ENCODE measurements around the gene GNG2. TPM values are rescaled to one million over a fixed set of nuclear protein-coding genes. Genes with fewer than 3 reads are reported as not detected.

The GNG2 gene
- total RNA-seq (2014; rRNA removed; shearing (Covaris generic)): 13.1 and 23.2 TPM in 2 replicates

DNA sequence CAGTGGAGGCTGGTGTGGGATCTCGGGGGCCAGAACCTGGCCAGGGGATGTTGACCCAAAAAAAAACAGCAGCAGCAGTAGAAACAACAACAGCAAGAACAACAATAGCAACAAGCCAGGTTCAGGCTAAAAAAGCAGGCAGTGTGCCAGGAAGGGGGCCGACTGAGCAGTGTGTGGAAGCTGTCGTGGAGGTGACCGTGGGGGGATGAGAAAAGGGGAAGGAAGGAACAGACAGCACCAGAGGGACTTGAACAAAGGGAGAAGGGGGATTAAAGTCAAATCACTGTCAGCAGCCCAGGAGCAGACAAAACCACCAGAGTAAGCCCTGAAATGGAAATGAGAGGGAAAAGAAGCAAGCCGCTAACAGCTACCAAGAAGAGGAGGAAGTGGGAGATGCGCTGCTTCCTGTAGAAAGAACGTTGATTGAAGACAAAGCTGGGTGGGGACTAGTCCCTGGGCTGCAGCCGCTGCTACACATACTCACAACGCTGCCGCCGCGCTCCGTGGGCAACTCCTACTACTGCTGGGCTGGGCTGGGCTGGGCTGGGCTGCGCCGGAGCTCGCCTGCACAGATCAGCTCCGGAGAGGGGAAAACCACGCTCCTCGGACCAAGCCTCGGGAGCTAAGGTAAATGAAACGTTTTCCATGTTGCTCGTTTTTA is at the start of gene GNG2:
TSS of gene GNG2 (plus strand) at position 449 of the 661 bp plus-strand sequence. CDS start 90,067 bp downstream, outside the sequence.
- peak; percentile 63 to 80 for DNase-seq (ENCODE audit: low read depth in 1 of 2, low spot score in 2 of 2)
- H3K27ac ChIP-seq: peak within 1 kb of the TSS; percentile 47; the same call in 1 of the 2 replicates
- no peaks in the 10 kb centered on the region for H3K36me3 ChIP-seq
- H3K4me3 ChIP-seq: peak within 1 kb of the TSS; percentile 45
- no peaks in the 10 kb centered on the region for H3K27me3 ChIP-seq (replicated peaks)
- H3K9me3 ChIP-seq (replicated peaks): no peaks in the 10 kb centered on the region
- H3K4me1 ChIP-seq (replicated peaks): peaks cover 34% of the 10 kb centered on the region

DNA sequence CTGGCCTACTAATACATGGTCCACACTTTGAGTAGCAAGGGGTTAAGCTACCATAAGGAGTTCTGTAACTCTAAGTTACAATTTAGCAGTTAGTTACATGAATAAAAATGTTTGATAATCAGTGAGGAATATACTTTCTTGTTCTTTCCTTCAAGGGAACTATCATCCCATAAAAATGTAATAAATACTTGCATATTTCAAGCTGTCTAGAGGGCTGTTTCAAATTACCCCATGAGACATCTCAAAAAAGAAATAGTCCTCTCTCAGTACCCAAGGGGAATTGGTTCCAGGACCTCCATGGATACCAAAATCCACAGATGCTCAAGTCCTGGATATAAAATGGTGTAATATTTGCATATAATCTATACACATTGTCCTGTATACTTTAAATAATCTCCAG is 48.7 kb upstream of the GNG2 start:
- H3K4me1 ChIP-seq (replicated peaks): no peaks in the 10 kb centered on the region
- no peak overlapping the region for H3K4me3 ChIP-seq
- H3K9me3 ChIP-seq (replicated peaks): no peaks in the 10 kb centered on the region
- no peaks in the 10 kb centered on the region for H3K36me3 ChIP-seq
- no peak for DNase-seq (ENCODE audit: low read depth in 1 of 2, low spot score in 2 of 2)
- H3K27me3 ChIP-seq (replicated peaks): no peaks in the 10 kb centered on the region
- H3K27ac ChIP-seq: no peak overlapping the region

DNA sequence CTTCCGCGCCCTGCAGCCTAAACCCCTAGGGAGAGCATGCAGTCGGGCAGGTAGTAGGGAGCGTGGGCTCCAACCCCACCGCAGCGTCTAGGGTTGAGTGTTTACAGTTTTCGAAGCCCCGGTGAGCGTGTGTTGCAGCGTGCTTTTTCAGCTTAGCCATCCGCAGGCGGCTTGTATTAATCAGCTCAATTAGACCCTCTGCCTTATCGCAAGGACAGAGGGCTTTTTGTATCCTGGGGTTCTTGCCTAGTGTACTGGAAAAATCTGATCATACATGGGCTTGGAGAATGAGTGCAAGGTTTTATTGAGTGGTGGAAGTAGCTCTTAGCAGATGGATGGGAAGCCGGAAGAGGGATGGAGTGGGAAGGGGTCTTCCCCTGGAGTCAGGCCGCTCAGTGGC is 44.4 kb upstream of the GNG2 start:
- DNase-seq (ENCODE audit: low read depth in 1 of 2, low spot score in 2 of 2): no peak
- no peaks in the 10 kb centered on the region for H3K36me3 ChIP-seq
- H3K9me3 ChIP-seq (replicated peaks): no peaks in the 10 kb centered on the region
- no peaks in the 10 kb centered on the region for H3K27me3 ChIP-seq (replicated peaks)
- no peak overlapping the region for H3K4me3 ChIP-seq
- no peak overlapping the region for H3K27ac ChIP-seq
- no peaks in the 10 kb centered on the region for H3K4me1 ChIP-seq (replicated peaks)

DNA sequence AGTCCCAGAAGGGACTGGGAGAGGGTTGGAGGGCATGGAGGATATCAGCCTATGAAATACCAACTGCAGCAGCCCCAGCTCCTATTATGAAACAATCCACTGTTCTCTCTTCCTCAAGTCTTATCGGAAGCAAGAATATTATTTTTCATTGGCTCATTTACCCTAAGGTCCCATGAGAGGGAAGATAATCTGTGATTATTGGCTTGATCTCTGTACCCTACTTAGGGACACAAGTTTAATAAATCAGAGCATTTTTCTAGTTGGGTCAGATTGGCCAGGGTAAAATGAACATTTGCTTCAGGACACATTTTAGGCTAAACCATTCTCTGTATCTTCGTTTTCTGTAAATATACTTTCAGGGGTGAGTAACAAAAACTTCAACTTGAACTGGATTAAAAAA is 43.1 kb upstream of the GNG2 start:
- DNase-seq (ENCODE audit: low read depth in 1 of 2, low spot score in 2 of 2): no peak
- Histone ChIP-seq H3K4me3 (no peak overlapping the region), H3K4me1 (replicated peaks) (no peaks in the 10 kb centered on the region), H3K27me3 (replicated peaks) (no peaks in the 10 kb centered on the region), H3K9me3 (replicated peaks) (no peaks in the 10 kb centered on the region), H3K36me3 (no peaks in the 10 kb centered on the region), H3K27ac (no peak overlapping the region)

DNA sequence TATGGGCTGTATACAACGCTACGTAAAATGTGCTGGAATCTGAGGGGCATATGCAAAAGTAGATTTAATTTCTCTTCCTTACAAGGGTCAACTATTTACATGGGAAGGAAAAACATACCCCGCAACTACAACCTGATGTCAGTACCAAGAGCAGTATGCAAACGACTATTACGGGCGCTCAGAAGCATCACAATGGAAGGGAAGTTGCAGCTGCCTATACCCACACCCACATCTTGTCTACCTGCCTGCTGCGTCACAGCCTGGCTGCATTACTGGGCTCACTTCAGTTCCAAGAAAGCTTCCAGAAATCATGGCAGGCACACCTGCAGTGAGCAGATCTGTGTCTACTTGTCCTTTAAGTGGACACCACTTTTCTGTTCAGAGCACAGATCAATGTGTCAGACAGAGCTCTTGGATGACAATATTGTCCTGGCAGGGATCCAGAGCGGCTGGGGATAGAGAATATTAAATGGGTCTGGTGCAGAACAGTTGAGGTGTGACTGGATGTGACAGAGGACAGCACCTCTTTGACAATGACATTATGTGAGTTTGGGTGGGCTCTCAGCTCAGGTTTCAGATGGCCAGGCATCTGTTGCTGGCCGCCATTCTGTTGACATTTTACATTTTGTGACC is 41.5 kb upstream of the GNG2 start:
- Histone ChIP-seq H3K36me3 (no peaks in the 10 kb centered on the region), H3K4me1 (replicated peaks) (no peaks in the 10 kb centered on the region), H3K9me3 (replicated peaks) (no peaks in the 10 kb centered on the region), H3K27ac (no peak overlapping the region), H3K4me3 (no peak overlapping the region), H3K27me3 (replicated peaks) (no peaks in the 10 kb centered on the region)
- no peak for DNase-seq (ENCODE audit: low read depth in 1 of 2, low spot score in 2 of 2)

DNA sequence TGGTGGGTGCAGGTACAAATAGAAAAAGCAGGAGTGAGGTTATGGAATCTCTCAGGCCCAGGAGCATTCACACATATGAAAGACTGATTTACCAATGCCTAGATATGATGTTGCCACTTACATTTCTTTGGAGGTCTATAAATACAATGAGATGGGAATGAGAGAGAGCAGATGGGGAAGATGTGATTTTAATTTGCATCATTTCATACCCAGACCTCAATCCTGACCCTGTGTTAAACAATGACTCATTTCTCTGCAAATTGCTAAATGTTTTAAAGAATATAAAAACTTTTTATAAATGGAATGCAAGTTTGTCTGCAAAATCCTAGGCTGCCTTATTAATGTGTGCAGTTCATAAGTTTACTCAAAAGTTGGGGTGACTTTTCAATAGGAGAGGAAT is 38.6 kb upstream of the GNG2 start:
- Histone ChIP-seq H3K36me3 (no peaks in the 10 kb centered on the region), H3K27ac (no peak overlapping the region), H3K9me3 (replicated peaks) (no peaks in the 10 kb centered on the region), H3K27me3 (replicated peaks) (no peaks in the 10 kb centered on the region), H3K4me1 (replicated peaks) (no peaks in the 10 kb centered on the region), H3K4me3 (no peak overlapping the region)
- no peak for DNase-seq (ENCODE audit: low read depth in 1 of 2, low spot score in 2 of 2)

DNA sequence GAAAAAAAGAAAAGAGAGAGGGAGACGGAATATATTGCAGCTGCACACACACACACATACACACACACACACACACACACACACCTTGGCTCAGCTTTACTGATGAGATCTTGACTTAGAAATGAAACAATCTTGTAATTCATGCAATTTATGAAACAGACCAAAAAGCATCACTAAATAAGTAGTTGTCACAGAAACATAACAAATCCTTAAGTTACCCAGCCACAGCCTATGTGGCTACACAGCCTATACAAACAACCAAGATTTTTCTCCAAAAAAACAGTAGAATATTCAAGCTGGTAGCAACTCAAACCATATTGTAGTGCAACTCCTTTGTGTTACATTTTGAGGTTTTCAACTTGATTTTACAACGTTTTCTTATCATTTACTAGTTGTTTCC is 37.9 kb upstream of the GNG2 start:
- H3K4me3 ChIP-seq: no peak overlapping the region
- H3K4me1 ChIP-seq (replicated peaks): peaks cover 3% of the 10 kb centered on the region
- no peak for DNase-seq (ENCODE audit: low read depth in 1 of 2, low spot score in 2 of 2)
- H3K36me3 ChIP-seq: no peaks in the 10 kb centered on the region
- no peaks in the 10 kb centered on the region for H3K9me3 ChIP-seq (replicated peaks)
- H3K27me3 ChIP-seq (replicated peaks): no peaks in the 10 kb centered on the region
- H3K27ac ChIP-seq: no peak overlapping the region

DNA sequence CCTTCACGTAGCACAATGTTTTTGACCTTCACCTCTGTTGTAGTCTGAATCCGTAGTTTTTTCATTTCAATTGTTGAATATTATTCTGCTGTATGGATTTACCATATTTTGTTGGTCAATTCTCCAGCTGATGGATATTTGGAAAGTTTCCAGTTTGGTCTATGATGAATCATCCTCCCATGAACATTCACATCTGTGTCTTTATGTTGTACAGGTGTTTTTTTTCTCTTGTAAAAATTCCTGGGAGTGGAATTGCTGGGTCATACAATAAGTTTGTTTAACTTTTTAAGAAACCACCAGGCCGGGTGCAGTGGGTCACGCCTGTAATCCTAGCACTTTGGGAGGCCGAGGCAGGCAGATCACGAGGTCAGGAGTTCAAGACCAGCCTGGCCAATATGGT is 36.7 kb upstream of the GNG2 start:
- Histone ChIP-seq H3K36me3 (no peaks in the 10 kb centered on the region), H3K27me3 (replicated peaks) (no peaks in the 10 kb centered on the region), H3K4me3 (no peak overlapping the region), H3K27ac (no peak overlapping the region), H3K4me1 (replicated peaks) (peaks cover 15% of the 10 kb centered on the region), H3K9me3 (replicated peaks) (no peaks in the 10 kb centered on the region)
- DNase-seq (ENCODE audit: low read depth in 1 of 2, low spot score in 2 of 2): no peak

DNA sequence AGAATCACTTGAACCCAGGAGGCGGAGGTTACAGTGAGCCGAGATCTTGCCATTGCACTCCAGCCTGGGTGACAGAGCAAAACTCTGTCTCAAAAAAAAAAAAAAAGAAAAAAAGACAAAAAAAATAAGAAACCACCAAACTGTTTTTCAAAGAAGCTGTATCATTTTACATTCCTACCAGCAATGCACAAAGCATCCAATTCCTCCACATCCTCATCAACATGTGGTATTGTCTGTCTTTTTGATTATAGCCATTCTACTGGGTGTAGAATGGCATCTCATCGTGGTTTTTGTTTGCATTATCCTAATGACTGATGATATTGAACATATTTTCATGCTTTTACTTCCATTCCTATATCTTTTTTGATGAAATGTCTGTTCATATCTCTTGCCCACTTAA is 36.2 kb upstream of the GNG2 start:
- Histone ChIP-seq H3K4me3 (no peak overlapping the region), H3K27me3 (replicated peaks) (no peaks in the 10 kb centered on the region), H3K9me3 (replicated peaks) (no peaks in the 10 kb centered on the region), H3K4me1 (replicated peaks) (peaks cover 20% of the 10 kb centered on the region), H3K36me3 (no peaks in the 10 kb centered on the region), H3K27ac (no peak overlapping the region)
- no peak for DNase-seq (ENCODE audit: low read depth in 1 of 2, low spot score in 2 of 2)

DNA sequence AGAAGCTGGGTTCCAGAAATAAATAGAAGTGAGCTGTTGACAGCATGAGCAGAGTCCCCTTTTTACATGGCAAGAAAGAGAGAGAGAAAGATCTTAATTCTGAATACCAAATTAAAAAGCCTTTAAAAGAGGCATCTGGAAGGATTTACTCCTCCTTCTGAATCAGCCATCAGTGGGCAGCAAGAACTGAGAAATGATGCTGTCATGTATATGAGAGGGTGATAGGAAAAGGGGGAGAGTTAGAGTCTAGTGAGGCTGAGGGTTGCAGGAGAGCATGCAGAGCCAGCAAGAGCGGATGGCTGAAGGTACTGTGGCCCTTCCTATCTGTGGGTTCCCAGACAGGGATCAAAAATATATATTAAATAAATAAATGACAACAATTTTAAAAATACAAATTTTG is 34.5 kb upstream of the GNG2 start:
- peaks cover 20% of the 10 kb centered on the region for H3K4me1 ChIP-seq (replicated peaks)
- H3K27ac ChIP-seq: no peak overlapping the region
- no peaks in the 10 kb centered on the region for H3K27me3 ChIP-seq (replicated peaks)
- H3K36me3 ChIP-seq: no peaks in the 10 kb centered on the region
- no peaks in the 10 kb centered on the region for H3K9me3 ChIP-seq (replicated peaks)
- no peak for DNase-seq (ENCODE audit: low read depth in 1 of 2, low spot score in 2 of 2)
- no peak overlapping the region for H3K4me3 ChIP-seq

DNA sequence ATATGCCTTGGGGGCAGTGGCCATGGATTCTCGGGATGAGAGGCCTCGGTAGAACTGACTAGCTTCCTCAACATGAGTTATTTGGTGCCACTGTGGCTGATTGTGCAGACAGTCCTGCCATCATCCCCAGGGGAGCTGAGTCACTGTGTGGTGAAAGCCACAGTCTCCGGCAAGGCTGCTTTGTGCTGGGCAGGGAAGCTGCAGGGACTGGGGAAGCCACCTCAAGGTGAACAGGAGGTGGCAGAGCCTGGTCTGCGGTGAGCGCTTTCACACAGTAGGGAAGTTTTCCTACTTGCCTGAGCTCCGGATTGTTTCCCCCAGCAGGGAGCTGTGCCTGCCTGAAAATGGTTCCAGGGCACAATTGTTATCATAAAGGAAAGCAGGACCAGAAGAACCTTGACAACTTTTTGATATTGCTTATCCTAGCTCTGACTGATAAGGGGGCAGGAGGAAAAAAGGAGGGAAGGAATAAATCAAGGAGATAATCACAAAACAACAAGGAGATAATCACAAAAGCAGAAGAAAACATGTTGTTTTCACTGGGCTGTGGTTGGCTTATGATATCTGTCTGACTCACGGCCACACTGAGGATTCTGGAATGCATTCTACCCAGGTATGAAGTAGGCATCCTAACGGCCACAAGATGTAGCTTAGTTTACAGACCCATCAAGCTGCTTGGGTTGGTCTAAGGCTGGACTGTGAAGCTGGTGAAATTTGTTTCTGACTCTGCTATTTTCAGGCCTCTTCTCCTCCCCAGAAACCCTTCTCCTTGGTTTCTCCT is 32.2 kb upstream of the GNG2 start:
- peak; percentile 65 to 88 for DNase-seq (ENCODE audit: low read depth in 1 of 2, low spot score in 2 of 2)
- H3K4me1 ChIP-seq (replicated peaks): peaks cover 20% of the 10 kb centered on the region
- H3K36me3 ChIP-seq: no peaks in the 10 kb centered on the region
- H3K27me3 ChIP-seq (replicated peaks): no peaks in the 10 kb centered on the region
- H3K4me3 ChIP-seq: no peak overlapping the region
- peak overlapping the region; percentile 39 for H3K27ac ChIP-seq
- H3K9me3 ChIP-seq (replicated peaks): no peaks in the 10 kb centered on the region

DNA sequence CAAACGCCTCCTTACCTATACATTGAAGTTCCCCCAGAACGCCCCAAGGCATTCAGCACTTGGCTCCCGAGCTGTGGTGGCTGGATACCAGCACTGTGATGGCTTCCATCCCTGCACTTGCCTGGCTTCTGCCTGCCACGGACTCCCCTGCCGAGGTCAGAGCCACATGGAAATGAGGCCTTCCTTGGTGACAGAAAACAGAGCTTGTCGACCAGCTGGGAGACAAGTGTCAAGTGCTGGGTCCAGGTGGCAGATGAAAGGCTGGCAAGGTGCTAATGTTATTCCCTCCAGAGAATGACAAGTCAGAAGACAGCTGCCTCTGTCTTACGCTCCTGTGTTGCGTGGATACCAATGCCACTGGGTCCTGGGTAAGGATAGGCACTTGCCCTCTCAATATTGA is 26.2 kb upstream of the GNG2 start:
- Histone ChIP-seq H3K4me3 (no peak overlapping the region), H3K27me3 (replicated peaks) (no peaks in the 10 kb centered on the region), H3K4me1 (replicated peaks) (peaks cover 6% of the 10 kb centered on the region; the same call in 1 of the 2 replicates), H3K36me3 (no peaks in the 10 kb centered on the region), H3K27ac (no peak overlapping the region), H3K9me3 (replicated peaks) (no peaks in the 10 kb centered on the region)
- DNase-seq (ENCODE audit: low read depth in 1 of 2, low spot score in 2 of 2): no peak

DNA sequence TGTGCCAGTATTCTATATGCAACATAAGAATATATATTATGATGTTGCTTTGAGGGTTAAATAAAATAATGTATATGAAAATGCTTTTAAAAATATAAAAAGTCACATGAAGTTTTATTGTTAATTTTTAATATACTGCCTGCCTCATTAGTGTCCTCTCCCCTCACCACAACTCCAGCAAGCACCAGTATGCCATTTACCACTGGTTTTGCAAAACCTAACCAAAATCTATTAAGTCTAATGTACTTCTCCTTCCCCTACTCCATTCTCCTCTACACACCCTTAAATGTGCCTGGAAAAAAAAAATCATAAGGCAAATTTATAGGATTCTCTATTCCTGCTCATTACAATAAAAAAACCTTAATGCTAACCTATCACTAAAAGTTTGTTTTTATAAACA is 24.0 kb upstream of the GNG2 start:
- H3K4me3 ChIP-seq: no peak overlapping the region
- 0 out of 2 replicates have a peak, but pooled peaks cover 6% of the 10 kb centered on the region for H3K4me1 ChIP-seq (replicated peaks)
- H3K9me3 ChIP-seq (replicated peaks): no peaks in the 10 kb centered on the region
- no peaks in the 10 kb centered on the region for H3K36me3 ChIP-seq
- no peak overlapping the region for H3K27ac ChIP-seq
- DNase-seq (ENCODE audit: low read depth in 1 of 2, low spot score in 2 of 2): no peak
- no peaks in the 10 kb centered on the region for H3K27me3 ChIP-seq (replicated peaks)
